ENCODE results near the gene ACOT9. TPM values are rescaled to one million over a fixed set of nuclear protein-coding genes. Genes with fewer than 3 reads are reported as not detected.

ACOT9 gene, protein sequence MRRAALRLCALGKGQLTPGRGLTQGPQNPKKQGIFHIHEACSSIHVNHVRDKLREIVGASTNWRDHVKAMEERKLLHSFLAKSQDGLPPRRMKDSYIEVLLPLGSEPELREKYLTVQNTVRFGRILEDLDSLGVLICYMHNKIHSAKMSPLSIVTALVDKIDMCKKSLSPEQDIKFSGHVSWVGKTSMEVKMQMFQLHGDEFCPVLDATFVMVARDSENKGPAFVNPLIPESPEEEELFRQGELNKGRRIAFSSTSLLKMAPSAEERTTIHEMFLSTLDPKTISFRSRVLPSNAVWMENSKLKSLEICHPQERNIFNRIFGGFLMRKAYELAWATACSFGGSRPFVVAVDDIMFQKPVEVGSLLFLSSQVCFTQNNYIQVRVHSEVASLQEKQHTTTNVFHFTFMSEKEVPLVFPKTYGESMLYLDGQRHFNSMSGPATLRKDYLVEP
- 70.2 and 75.8 TPM in 2 replicates for total RNA-seq

GRCh38 chrX:23742697-23743622, at the start of gene ACOT9:
ACOT9 (minus strand) TSS chrX:23743276; CDS start chrX:23743144, 132 bp downstream.

GRCh38 chrX:23782863-23783588, 40.0 kb upstream of the ACOT9 start, which contains the start of gene SAT1:
SAT1 (plus strand) TSS chrX:23783173; CDS start chrX:23783352, 179 bp downstream.

DNA sequence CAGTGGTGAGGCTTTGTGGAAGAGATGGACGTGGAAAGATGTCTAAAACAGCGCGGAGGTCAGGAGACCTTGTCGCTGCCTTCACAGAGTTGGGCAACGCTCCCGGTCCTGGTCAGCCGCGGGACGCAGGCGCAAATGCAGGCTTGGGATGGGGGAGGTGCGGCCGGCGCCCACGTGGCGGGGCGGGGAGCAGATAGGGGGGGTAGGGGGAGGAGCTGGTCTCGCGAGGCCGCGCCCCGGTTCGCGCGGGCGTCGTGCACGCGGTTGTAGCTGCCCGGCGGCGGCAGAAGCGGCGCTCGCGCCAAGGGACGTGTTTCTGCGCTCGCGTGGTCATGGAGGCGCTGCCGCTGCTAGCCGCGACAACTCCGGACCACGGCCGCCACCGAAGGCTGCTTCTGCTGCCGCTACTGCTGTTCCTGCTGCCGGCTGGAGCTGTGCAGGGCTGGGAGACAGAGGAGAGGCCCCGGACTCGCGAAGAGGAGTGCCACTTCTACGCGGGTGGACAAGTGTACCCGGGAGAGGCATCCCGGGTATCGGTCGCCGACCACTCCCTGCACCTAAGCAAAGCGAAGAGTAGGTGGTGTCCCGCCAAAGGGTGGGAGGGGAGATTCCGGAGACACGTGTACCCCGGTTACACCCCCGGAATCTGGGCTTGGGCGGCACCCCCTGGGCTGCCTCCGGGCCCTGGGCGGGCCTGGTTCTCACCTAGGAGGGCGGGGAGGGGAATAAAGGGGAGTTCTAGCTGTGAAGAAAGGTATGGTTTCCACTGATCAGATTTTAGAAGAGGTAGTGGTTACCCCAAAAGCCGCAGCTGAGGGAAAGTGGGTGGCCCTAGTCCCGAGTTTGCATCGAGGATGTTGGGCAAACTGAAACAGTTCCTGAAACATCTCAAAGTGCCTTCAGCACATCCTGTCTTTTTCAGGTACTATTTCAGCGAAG, 75.6 kb downstream of the ACOT9 start, which contains the start of gene PRDX4:
PRDX4 (plus strand) TSS at position 255 of the 939 bp plus-strand sequence; CDS start at position 333, 78 bp downstream.

Other genes with a start within 250 kb of the ACOT9 start
- 287 and 307 TPM in 2 replicates for gene PRDX4, start 75.8 kb downstream of the ACOT9 start, total RNA-seq
- gene SAT1, start 39.9 kb upstream of the ACOT9 start, total RNA-seq: 184 and 233 TPM in 2 replicates
- 17.3 and 18.6 TPM in 2 replicates for gene APOO, start 164.7 kb upstream of the ACOT9 start, total RNA-seq
- gene CXorf58, start 164.7 kb upstream of the ACOT9 start, total RNA-seq: not detected in 2 replicates

Measured in myometrial cell (primary cell).